Kasumi-1 (cell line): ENCODE results near the gene TMEFF2.

Experiments
- DNase-seq, 2 experiments: peaks; one replicate each; lab custom pipeline; 2025; lab: John Stamatoyannopoulos, UW

The TMEFF2 gene

GRCh38 chr2:192011196-192011595, 183.5 kb downstream of the TMEFF2 start:
- DNase-seq, result no peak

GRCh38 chr2:192010073-192010472, 184.7 kb downstream of the TMEFF2 start:
- no peak for DNase-seq

GRCh38 chr2:192007581-192008228, 187.0 kb downstream of the TMEFF2 start:
- no peak for DNase-seq

- no peak for DNase-seq
Measured at GRCh38 chr2:192005211-192005610, 189.5 kb downstream of the TMEFF2 start.

- no peak for DNase-seq
Measured at GRCh38 chr2:192004188-192004963, 190.4 kb downstream of the TMEFF2 start.

- DNase-seq, result no peak
Measured at GRCh38 chr2:192002418-192002817, 192.3 kb downstream of the TMEFF2 start.

- no peak for DNase-seq
Measured at GRCh38 chr2:192000196-192000980, 194.3 kb downstream of the TMEFF2 start.

GRCh38 chr2:191999101-191999841, 195.5 kb downstream of the TMEFF2 start:
- no peak for DNase-seq

- DNase-seq, result peak; percentile 46 to 57
Measured at GRCh38 chr2:191995285-191995684, 199.4 kb downstream of the TMEFF2 start.

GRCh38 chr2:191994749-191995148, 200.0 kb downstream of the TMEFF2 start:
- DNase-seq, result no peak

GRCh38 chr2:191991442-191991841, 203.3 kb downstream of the TMEFF2 start:
- DNase-seq, result no peak

GRCh38 chr2:191985740-191986139, 209.0 kb downstream of the TMEFF2 start:
- DNase-seq, result no peak

- no peak for DNase-seq
Measured at GRCh38 chr2:191983591-191983990, 211.1 kb downstream of the TMEFF2 start.

- no peak for DNase-seq
Measured at GRCh38 chr2:191983186-191983585, 211.5 kb downstream of the TMEFF2 start.

- DNase-seq, result no peak
Measured at GRCh38 chr2:191981706-191982105, 213.0 kb downstream of the TMEFF2 start.

GRCh38 chr2:191980483-191980882, 214.2 kb downstream of the TMEFF2 start:
- no peak for DNase-seq

GRCh38 chr2:191979221-191979730, 215.5 kb downstream of the TMEFF2 start:
- no peak for DNase-seq

GRCh38 chr2:191977754-191978153, 217.0 kb downstream of the TMEFF2 start:
- no peak for DNase-seq

GRCh38 chr2:191976436-191976835, 218.3 kb downstream of the TMEFF2 start:
- no peak for DNase-seq

GRCh38 chr2:191974676-191975075, 220.1 kb downstream of the TMEFF2 start:
- no peak for DNase-seq

GRCh38 chr2:191970867-191971266, 223.9 kb downstream of the TMEFF2 start:
- DNase-seq, result no peak

GRCh38 chr2:191968120-191968519, 226.6 kb downstream of the TMEFF2 start:
- DNase-seq, result no peak
